SK-N-SH (cell line): Measurements from ENCODE around the gene KRTAP19-1.

Experiments used
- EP300 ChIP-seq, 2 experiments: IDR thresholded peaks; 2 replicates each; pipeline versions ENCODE4 v1.4.0 to v1.6.1; 2012; ENCODE audit warnings: borderline replicate concordance in 1 of 2, low read depth in 1 of 2, low read length in 1 of 2
- TF ChIP-seq, protein P1 (sequence below): fragments of 200-600 bp; sonication (generic); IDR thresholded peaks from 2 replicates; pipeline ENCODE4 v1.6.1; 2017; ENCODE audit warnings: antibody characterized with exemption, mild to moderate bottlenecking, moderate library complexity

DNA sequence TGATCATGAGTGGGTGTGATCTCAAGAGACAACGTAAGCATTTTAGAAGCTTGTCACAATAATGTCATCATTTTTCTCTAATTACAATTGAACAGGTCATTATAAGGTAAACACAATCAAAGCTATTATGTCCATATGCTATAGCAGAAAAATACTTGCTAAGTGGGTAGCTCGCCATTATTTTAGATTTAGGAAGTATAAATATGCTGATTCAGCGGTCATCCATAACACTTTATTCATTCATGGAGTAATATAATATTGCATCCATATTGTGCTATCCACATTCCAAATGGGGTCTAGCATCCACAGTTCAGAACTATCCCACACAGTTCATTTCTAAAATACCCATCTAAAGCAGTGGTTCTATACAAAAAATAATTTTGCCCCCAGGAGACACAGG is 31.7 kb downstream of the KRTAP19-1 start:
- TF ChIP-seq, protein P1, sequence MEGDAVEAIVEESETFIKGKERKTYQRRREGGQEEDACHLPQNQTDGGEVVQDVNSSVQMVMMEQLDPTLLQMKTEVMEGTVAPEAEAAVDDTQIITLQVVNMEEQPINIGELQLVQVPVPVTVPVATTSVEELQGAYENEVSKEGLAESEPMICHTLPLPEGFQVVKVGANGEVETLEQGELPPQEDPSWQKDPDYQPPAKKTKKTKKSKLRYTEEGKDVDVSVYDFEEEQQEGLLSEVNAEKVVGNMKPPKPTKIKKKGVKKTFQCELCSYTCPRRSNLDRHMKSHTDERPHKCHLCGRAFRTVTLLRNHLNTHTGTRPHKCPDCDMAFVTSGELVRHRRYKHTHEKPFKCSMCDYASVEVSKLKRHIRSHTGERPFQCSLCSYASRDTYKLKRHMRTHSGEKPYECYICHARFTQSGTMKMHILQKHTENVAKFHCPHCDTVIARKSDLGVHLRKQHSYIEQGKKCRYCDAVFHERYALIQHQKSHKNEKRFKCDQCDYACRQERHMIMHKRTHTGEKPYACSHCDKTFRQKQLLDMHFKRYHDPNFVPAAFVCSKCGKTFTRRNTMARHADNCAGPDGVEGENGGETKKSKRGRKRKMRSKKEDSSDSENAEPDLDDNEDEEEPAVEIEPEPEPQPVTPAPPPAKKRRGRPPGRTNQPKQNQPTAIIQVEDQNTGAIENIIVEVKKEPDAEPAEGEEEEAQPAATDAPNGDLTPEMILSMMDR = no peak
- no peak for TF ChIP-seq EP300 (IDR thresholded peaks at IDR 0.05; ENCODE audit: borderline replicate concordance in 1 of 2, low read depth in 1 of 2, low read length in 1 of 2)
